Measurements from ENCODE around the gene NPVF.

The NPVF gene

GRCh38 chr7:25228386-25228785 is at the start of gene NPVF:
Gene NPVF, minus strand, starts transcription at chr7:25228486. Its CDS starts 47 bp downstream, at chr7:25228439.
- no peak for DNase-seq (ENCODE audit: low read depth, low spot score)

- DNase-seq (ENCODE audit: low read depth, low spot score) = no peak
These were observed 44.0 kb upstream of the NPVF start for GRCh38 chr7:25272265-25272664.

- DNase-seq (ENCODE audit: low read depth, low spot score) = no peak
These were observed 35.1 kb upstream of the NPVF start for GRCh38 chr7:25263337-25263736.

GRCh38 chr7:25262586-25262985 is 34.3 kb upstream of the NPVF start:
- DNase-seq (ENCODE audit: low read depth, low spot score) = no peak

GRCh38 chr7:25261545-25262140 is 33.4 kb upstream of the NPVF start:
- no peak for DNase-seq (ENCODE audit: low read depth, low spot score)

GRCh38 chr7:25260862-25261494 is 32.7 kb upstream of the NPVF start:
- DNase-seq (ENCODE audit: low read depth, low spot score) = no peak

GRCh38 chr7:25259487-25260243 is 31.4 kb upstream of the NPVF start:
- peak; percentile 45 for DNase-seq (ENCODE audit: low read depth, low spot score)

GRCh38 chr7:25256333-25256819 is 28.1 kb upstream of the NPVF start:
- no peak for DNase-seq (ENCODE audit: low read depth, low spot score)

- DNase-seq (ENCODE audit: low read depth, low spot score) = no peak
These were observed 27.5 kb upstream of the NPVF start for GRCh38 chr7:25255611-25256332.

- no peak for DNase-seq (ENCODE audit: low read depth, low spot score)
These were observed 26.3 kb upstream of the NPVF start for GRCh38 chr7:25254604-25255003.

GRCh38 chr7:25253714-25254113 is 25.4 kb upstream of the NPVF start:
- DNase-seq (ENCODE audit: low read depth, low spot score) = no peak

GRCh38 chr7:25250386-25250785 is 22.1 kb upstream of the NPVF start:
- DNase-seq (ENCODE audit: low read depth, low spot score) = no peak

- no peak for DNase-seq (ENCODE audit: low read depth, low spot score)
These were observed 21.5 kb upstream of the NPVF start for GRCh38 chr7:25249772-25250171.

- DNase-seq (ENCODE audit: low read depth, low spot score) = no peak
These were observed 18.0 kb upstream of the NPVF start for GRCh38 chr7:25246306-25246705.

- DNase-seq (ENCODE audit: low read depth, low spot score) = no peak
These were observed 16.2 kb upstream of the NPVF start for GRCh38 chr7:25244254-25245033.

- DNase-seq (ENCODE audit: low read depth, low spot score) = no peak
These were observed 14.4 kb upstream of the NPVF start for GRCh38 chr7:25242678-25243077.

GRCh38 chr7:25240896-25241295 is 12.6 kb upstream of the NPVF start:
- DNase-seq (ENCODE audit: low read depth, low spot score) = no peak

- no peak for DNase-seq (ENCODE audit: low read depth, low spot score)
These were observed 12.1 kb upstream of the NPVF start for GRCh38 chr7:25240340-25240739.

GRCh38 chr7:25239888-25240287 is 11.6 kb upstream of the NPVF start:
- DNase-seq (ENCODE audit: low read depth, low spot score) = no peak

- no peak for DNase-seq (ENCODE audit: low read depth, low spot score)
These were observed 9.9 kb upstream of the NPVF start for GRCh38 chr7:25238066-25238725.

- no peak for DNase-seq (ENCODE audit: low read depth, low spot score)
These were observed 7.2 kb upstream of the NPVF start for GRCh38 chr7:25235471-25235870.
